Measurements from ENCODE around the gene NDUFAF4. TPM values are rescaled to one million over a fixed set of nuclear protein-coding genes. Genes with fewer than 3 reads are reported as not detected.

The NDUFAF4 gene
- total and polyA plus RNA-seq, 4 donors, result 9.7 to 38.7 (median 15.9) TPM

DNA sequence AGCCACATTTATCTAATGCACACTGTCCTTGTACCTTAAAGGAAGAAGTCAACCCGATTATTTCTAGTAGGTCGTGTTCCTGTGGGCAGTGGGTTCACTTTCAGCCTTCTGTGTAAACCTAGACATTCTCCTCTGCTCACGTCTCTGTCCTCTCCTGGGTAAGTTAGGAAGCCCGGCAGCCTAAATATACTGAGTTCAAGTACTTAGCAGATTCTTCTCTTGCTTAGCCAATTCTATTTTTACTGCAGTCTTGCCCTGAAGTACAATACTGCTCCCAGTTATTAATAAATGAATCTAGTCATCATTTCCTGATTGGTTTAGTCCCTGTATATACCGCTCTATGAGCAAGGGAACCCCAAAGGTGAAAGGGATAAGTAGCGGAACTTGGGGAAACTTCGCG is 45.8 kb downstream of the NDUFAF4 start:
- no peak overlapping the region for H3K27ac ChIP-seq (ENCODE audit: low read depth in 1 of 2, low read length in 1 of 2)
- ATAC-seq (ENCODE audit: insufficient read depth, low FRiP score), result no peak
- no peak overlapping the region for H3K9ac ChIP-seq (ENCODE audit: insufficient read depth in 1 of 2, low read length in 2 of 2)
- H3K36me3 ChIP-seq (ENCODE audit: control insufficient read depth in 4 of 4, insufficient read depth in 4 of 4, low read length in 4 of 4), result no peaks in the 10 kb centered on the region
- H3K4me1 ChIP-seq (ENCODE audit: control insufficient read depth in 5 of 5, insufficient read depth in 5 of 5, low read length in 5 of 5), result no peaks in the 10 kb centered on the region
- no peak for DNase-seq
- no peaks in the 10 kb centered on the region for H3K27me3 ChIP-seq (ENCODE audit: control insufficient read depth in 3 of 3, insufficient read depth in 3 of 3, low read length in 2 of 3)
- peaks cover 0 to 6% (median 0%) of the 10 kb centered on the region in 4 donors for H3K9me3 ChIP-seq (ENCODE audit: control insufficient read depth in 4 of 4, insufficient read depth in 3 of 4, low read length in 3 of 4)
- TF ChIP-seq, protein P1, sequence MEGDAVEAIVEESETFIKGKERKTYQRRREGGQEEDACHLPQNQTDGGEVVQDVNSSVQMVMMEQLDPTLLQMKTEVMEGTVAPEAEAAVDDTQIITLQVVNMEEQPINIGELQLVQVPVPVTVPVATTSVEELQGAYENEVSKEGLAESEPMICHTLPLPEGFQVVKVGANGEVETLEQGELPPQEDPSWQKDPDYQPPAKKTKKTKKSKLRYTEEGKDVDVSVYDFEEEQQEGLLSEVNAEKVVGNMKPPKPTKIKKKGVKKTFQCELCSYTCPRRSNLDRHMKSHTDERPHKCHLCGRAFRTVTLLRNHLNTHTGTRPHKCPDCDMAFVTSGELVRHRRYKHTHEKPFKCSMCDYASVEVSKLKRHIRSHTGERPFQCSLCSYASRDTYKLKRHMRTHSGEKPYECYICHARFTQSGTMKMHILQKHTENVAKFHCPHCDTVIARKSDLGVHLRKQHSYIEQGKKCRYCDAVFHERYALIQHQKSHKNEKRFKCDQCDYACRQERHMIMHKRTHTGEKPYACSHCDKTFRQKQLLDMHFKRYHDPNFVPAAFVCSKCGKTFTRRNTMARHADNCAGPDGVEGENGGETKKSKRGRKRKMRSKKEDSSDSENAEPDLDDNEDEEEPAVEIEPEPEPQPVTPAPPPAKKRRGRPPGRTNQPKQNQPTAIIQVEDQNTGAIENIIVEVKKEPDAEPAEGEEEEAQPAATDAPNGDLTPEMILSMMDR (IDR thresholded peaks at IDR 0.05; ENCODE audit: control extremely low read depth, extremely low read depth), result no peak
- H3K4me3 ChIP-seq, result no peak overlapping the region
- 64 to 96% methylated on average over 8 of the region's 8 CpGs for WGBS, 2 donors

DNA sequence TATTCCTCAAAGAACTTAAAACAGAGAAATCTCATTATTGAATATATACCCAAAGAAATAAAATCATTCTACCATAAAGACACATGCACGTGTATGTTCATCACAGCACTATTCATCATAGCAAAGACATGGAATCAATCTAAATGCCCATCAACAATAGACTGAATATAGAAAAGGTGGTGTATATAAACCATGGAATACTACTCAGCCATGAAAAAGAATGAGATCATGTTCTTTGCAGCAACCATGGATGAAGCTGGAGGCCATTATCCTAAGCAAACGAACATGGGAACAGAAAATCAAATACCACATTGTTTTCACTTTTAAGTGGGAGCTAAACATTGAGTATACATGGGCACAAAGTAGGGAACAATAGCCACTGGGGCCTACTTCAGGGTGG is 48.1 kb downstream of the NDUFAF4 start:
- Histone ChIP-seq H3K9me3 (ENCODE audit: control insufficient read depth in 4 of 4, insufficient read depth in 3 of 4, low read length in 3 of 4) (peaks cover 0 to 6% (median 0%) of the 10 kb centered on the region in 4 donors), H3K27ac (ENCODE audit: low read depth in 1 of 2, low read length in 1 of 2) (no peak overlapping the region), H3K4me3 (no peak overlapping the region), H3K9ac (ENCODE audit: insufficient read depth in 1 of 2, low read length in 2 of 2) (no peak overlapping the region), H3K4me1 (ENCODE audit: control insufficient read depth in 5 of 5, insufficient read depth in 5 of 5, low read length in 5 of 5) (no peaks in the 10 kb centered on the region), H3K36me3 (ENCODE audit: control insufficient read depth in 4 of 4, insufficient read depth in 4 of 4, low read length in 4 of 4) (no peaks in the 10 kb centered on the region), H3K27me3 (ENCODE audit: control insufficient read depth in 3 of 3, insufficient read depth in 3 of 3, low read length in 2 of 3) (no peaks in the 10 kb centered on the region)
- ATAC-seq (ENCODE audit: insufficient read depth, low FRiP score) (no peak), DNase-seq (no peak)
- TF ChIP-seq, protein P1 (IDR thresholded peaks at IDR 0.05; ENCODE audit: control extremely low read depth, extremely low read depth), result no peak
- WGBS, 2 donors, result 78 to 86% methylated on average over 2 of the region's 2 CpGs

DNA sequence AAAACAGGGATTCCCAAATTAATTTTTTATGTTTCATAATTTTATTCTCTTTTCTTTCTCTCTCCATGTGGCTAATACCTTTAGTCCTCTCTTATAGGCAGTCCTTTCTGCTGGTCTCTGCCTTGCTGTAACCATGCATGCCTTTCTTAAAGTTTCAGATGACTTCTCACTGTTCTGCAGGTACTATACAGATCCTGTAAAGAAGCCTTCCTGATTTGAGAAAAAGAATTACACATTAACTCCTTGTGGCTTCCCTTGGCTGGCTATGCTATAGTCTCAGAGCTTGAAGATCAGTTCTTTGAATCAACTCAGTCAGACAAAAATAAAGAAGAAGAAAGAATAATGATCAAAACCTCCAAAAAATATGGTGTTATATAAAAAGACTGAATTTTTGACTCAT is 53.2 kb downstream of the NDUFAF4 start:
- TF ChIP-seq, protein P1 (IDR thresholded peaks at IDR 0.05; ENCODE audit: control extremely low read depth, extremely low read depth), result no peak
- Histone ChIP-seq H3K9me3 (ENCODE audit: control insufficient read depth in 4 of 4, insufficient read depth in 3 of 4, low read length in 3 of 4) (peaks cover 0 to 6% (median under 1%) of the 10 kb centered on the region in 4 donors), H3K27me3 (ENCODE audit: control insufficient read depth in 3 of 3, insufficient read depth in 3 of 3, low read length in 2 of 3) (peaks cover 0 to under 1% (median 0%) of the 10 kb centered on the region in 3 donors), H3K4me1 (ENCODE audit: control insufficient read depth in 5 of 5, insufficient read depth in 5 of 5, low read length in 5 of 5) (no peaks in the 10 kb centered on the region), H3K4me3 (no peak overlapping the region), H3K36me3 (ENCODE audit: control insufficient read depth in 4 of 4, insufficient read depth in 4 of 4, low read length in 4 of 4) (no peaks in the 10 kb centered on the region), H3K9ac (ENCODE audit: insufficient read depth in 1 of 2, low read length in 2 of 2) (no peak overlapping the region), H3K27ac (ENCODE audit: low read depth in 1 of 2, low read length in 1 of 2) (no peak overlapping the region)
- DNase-seq (no peak), ATAC-seq (ENCODE audit: insufficient read depth, low FRiP score) (no peak)

DNA sequence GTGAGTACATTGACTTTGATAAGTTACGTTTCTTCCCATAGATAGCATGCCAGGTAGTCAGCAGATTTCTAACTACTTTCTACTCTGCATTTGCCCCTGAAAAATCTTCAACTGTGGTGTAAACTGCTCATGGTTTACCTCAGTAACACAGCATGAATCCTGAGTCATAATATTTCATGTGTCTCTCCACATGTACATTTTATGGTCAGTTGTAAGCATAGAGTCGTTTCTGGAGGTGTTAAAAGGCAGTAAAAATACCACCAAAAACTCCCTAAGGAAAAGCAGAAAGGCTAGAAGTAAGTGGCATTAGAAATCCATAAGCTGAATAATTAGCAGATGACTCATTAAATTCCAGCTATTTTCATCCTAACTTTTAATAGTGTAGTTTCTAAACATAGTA is 56.3 kb downstream of the NDUFAF4 start:
- peaks cover 0 to 5% (median under 1%) of the 10 kb centered on the region in 5 donors for H3K4me1 ChIP-seq (ENCODE audit: control insufficient read depth in 5 of 5, insufficient read depth in 5 of 5, low read length in 5 of 5)
- no peaks in the 10 kb centered on the region for H3K36me3 ChIP-seq (ENCODE audit: control insufficient read depth in 4 of 4, insufficient read depth in 4 of 4, low read length in 4 of 4)
- DNase-seq (no peak), ATAC-seq (ENCODE audit: insufficient read depth, low FRiP score) (no peak)
- H3K27ac ChIP-seq (ENCODE audit: low read depth in 1 of 2, low read length in 1 of 2), result no peak overlapping the region
- TF ChIP-seq, protein P1 (IDR thresholded peaks at IDR 0.05; ENCODE audit: control extremely low read depth, extremely low read depth), result no peak
- no peak overlapping the region for H3K9ac ChIP-seq (ENCODE audit: insufficient read depth in 1 of 2, low read length in 2 of 2)
- peaks cover 0 to 2% (median 0%) of the 10 kb centered on the region in 4 donors for H3K9me3 ChIP-seq (ENCODE audit: control insufficient read depth in 4 of 4, insufficient read depth in 3 of 4, low read length in 3 of 4)
- no peak overlapping the region for H3K4me3 ChIP-seq
- 39 to 56% methylated on average over 2 of the region's 2 CpGs for WGBS, 2 donors
- H3K27me3 ChIP-seq (ENCODE audit: control insufficient read depth in 3 of 3, insufficient read depth in 3 of 3, low read length in 2 of 3), result peaks cover 0 to 5% (median 0%) of the 10 kb centered on the region in 3 donors

All from lung (tissue), 12 donors.